ENCODE results near the gene PPP2R1A.
A peak's percentile ranks its signal among the peaks of the same experiment; 100 is the strongest.

The PPP2R1A gene

DNA sequence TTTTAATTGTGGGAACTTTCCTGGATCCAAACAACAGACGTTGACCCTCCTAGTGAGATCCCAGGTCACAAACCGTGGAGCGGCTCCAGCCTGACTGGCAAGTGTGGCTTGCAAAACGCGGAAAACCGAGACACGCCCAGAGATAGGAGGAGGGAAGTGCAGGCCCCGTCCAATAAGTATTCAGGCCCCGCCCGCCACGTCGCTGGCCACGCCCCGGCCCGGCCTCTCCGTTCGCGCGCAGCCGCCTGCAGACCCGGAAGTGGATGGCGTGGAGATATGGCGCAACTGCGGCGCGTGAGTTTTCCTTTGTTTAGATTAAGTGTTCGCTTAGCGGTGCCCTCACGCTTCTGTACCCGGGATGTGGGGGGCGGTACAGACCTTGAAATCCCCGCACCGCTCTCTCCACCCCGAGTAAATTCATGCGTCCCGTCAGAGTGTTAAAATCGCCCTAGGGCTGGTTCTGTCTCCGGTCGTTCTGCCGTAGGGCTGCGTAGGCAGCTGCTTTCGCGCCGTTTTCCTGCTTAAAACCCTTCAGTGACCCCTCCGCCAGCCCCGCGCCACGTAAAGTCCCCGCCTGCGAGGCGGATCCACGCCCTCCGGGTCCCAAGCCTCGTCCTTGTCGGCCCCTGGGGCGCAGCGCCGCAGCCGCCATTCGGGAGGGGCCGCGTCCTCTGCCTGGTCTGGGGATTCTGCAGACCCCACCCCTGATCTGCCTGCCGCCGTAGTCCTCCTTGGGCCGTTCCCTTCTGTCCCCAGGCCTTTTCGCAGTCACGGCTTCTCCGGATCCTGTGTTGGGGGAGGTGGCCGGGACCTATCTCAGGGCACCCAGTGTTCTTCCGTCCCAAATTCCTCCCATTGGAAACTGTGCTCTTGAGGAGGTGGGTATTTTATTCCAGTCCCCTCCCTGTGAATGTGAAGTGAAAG, 79.7 kb downstream of the PPP2R1A start, which contains the start of gene ZNF766 (continued):
- TF ChIP-seq, protein P1, sequence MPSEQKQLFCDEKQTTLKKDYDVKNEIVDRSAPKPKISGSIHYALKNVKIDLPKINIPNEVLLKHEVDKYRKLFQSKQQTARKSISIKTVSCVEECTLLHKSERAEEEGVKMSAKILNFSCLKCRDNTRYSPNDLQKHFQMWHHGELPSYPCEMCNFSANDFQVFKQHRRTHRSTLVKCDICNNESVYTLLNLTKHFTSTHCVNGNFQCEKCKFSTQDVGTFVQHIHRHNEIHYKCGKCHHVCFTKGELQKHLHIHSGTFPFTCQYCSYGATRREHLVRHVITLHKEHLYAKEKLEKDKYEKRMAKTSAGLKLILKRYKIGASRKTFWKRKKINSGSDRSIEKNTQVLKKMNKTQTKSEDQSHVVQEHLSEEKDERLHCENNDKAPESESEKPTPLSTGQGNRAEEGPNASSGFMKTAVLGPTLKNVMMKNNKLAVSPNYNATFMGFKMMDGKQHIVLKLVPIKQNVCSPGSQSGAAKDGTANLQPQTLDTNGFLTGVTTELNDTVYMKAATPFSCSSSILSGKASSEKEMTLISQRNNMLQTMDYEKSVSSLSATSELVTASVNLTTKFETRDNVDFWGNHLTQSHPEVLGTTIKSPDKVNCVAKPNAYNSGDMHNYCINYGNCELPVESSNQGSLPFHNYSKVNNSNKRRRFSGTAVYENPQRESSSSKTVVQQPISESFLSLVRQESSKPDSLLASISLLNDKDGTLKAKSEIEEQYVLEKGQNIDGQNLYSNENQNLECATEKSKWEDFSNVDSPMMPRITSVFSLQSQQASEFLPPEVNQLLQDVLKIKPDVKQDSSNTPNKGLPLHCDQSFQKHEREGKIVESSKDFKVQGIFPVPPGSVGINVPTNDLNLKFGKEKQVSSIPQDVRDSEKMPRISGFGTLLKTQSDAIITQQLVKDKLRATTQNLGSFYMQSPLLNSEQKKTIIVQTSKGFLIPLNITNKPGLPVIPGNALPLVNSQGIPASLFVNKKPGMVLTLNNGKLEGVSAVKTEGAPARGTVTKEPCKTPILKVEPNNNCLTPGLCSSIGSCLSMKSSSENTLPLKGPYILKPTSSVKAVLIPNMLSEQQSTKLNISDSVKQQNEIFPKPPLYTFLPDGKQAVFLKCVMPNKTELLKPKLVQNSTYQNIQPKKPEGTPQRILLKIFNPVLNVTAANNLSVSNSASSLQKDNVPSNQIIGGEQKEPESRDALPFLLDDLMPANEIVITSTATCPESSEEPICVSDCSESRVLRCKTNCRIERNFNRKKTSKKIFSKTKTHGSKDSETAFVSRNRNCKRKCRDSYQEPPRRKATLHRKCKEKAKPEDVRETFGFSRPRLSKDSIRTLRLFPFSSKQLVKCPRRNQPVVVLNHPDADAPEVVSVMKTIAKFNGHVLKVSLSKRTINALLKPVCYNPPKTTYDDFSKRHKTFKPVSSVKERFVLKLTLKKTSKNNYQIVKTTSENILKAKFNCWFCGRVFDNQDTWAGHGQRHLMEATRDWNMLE (tag by site-specific recombination; conservative IDR thresholded peaks at IDR 0.05; ENCODE audit: low read depth), result peak; percentile 56
- TF ChIP-seq IKZF3 (tag by site-specific recombination; IDR thresholded peaks at IDR 0.05), result peak; percentile 78
- TF ChIP-seq, protein P2, sequence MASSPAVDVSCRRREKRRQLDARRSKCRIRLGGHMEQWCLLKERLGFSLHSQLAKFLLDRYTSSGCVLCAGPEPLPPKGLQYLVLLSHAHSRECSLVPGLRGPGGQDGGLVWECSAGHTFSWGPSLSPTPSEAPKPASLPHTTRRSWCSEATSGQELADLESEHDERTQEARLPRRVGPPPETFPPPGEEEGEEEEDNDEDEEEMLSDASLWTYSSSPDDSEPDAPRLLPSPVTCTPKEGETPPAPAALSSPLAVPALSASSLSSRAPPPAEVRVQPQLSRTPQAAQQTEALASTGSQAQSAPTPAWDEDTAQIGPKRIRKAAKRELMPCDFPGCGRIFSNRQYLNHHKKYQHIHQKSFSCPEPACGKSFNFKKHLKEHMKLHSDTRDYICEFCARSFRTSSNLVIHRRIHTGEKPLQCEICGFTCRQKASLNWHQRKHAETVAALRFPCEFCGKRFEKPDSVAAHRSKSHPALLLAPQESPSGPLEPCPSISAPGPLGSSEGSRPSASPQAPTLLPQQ (tag by site-specific recombination; IDR thresholded peaks at IDR 0.05), result peak; percentile 45; the same call in 1 of the 2 replicates
- peak; percentile 38; the same call in 1 of the 2 replicates for TF ChIP-seq KLF10 (tag by site-specific recombination; IDR thresholded peaks at IDR 0.05)
- TF ChIP-seq SP2 (tag by site-specific recombination; IDR thresholded peaks at IDR 0.05), result peak; percentile 84
- peak; percentile 83 for TF ChIP-seq ZNF335 (tag by site-specific recombination; conservative IDR thresholded peaks at IDR 0.05)
- peak; percentile 44; the same call in 1 of the 2 replicates for TF ChIP-seq ZBTB20 (tag by site-specific recombination; IDR thresholded peaks at IDR 0.05)
- no peak for TF ChIP-seq OVOL3 (tag by site-specific recombination; IDR thresholded peaks at IDR 0.05)
- TF ChIP-seq ZNF2 (tag by site-specific recombination; IDR thresholded peaks at IDR 0.05), result no peak
- no peak for TF ChIP-seq HOXD13 (CRISPR knock-in tag; IDR thresholded peaks at IDR 0.05; ENCODE audit: borderline replicate concordance)

- peaks cover 10 to 25% of the 10 kb centered on the region in 2 experiments; a peak in 2 of 3 replicates for H3K36me3 ChIP-seq (ENCODE audit: control insufficient read depth in 2 of 2, insufficient read depth in 1 of 2, low read length in 2 of 2)
- H3K4me3 ChIP-seq (ENCODE audit: low read depth, low read length), result peak overlapping the region; percentile 92
- no peaks in the 10 kb centered on the region; the same call in 1 of the 2 replicates for H3K9me3 ChIP-seq (ENCODE audit: control insufficient read depth, insufficient read depth, low read depth, low read length)
- peak overlapping the region; percentile 75; the same call in 1 of the 2 replicates for H3K27ac ChIP-seq (ENCODE audit: extremely low read depth, low read depth, low read length)
- TF ChIP-seq ZNF366 (tag by site-specific recombination; conservative IDR thresholded peaks at IDR 0.05) (no peak), ZNF530 (tag by site-specific recombination; IDR thresholded peaks at IDR 0.05; ENCODE audit: low read depth) (peak; percentile 89)
- ChIA-PET CTCF (no interaction called here), POLR2A (no interaction called here)
- no peaks in the 10 kb centered on the region for H3K4me1 ChIP-seq (ENCODE audit: control insufficient read depth, insufficient read depth, low read length)
Observed at GRCh38 chr19:52270266-52270885, 80.5 kb downstream of the PPP2R1A start.

- ChIA-PET CTCF (no interaction called here), POLR2A (no interaction called here)
- Histone ChIP-seq H3K27ac (ENCODE audit: extremely low read depth, low read depth, low read length) (no peak overlapping the region), H3K36me3 (ENCODE audit: control insufficient read depth in 2 of 2, insufficient read depth in 1 of 2, low read length in 2 of 2) (peaks cover 13 to 25% of the 10 kb centered on the region in 2 experiments; a peak in 2 of 3 replicates), H3K4me1 (ENCODE audit: control insufficient read depth, insufficient read depth, low read length) (no peaks in the 10 kb centered on the region), H3K4me3 (ENCODE audit: low read depth, low read length) (no peak overlapping the region), H3K9me3 (ENCODE audit: control insufficient read depth, insufficient read depth, low read depth, low read length) (no peaks in the 10 kb centered on the region; the same call in 1 of the 2 replicates)
- TF ChIP-seq, protein P3, sequence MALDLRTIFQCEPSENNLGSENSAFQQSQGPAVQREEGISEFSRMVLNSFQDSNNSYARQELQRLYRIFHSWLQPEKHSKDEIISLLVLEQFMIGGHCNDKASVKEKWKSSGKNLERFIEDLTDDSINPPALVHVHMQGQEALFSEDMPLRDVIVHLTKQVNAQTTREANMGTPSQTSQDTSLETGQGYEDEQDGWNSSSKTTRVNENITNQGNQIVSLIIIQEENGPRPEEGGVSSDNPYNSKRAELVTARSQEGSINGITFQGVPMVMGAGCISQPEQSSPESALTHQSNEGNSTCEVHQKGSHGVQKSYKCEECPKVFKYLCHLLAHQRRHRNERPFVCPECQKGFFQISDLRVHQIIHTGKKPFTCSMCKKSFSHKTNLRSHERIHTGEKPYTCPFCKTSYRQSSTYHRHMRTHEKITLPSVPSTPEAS (tag by site-specific recombination; IDR thresholded peaks at IDR 0.05), result no peak
- TF ChIP-seq ZNF544 (tag by site-specific recombination; IDR thresholded peaks at IDR 0.05), result no peak
Observed at GRCh38 chr19:52273301-52273700, 83.4 kb downstream of the PPP2R1A start.
